Mucosa of descending colon (tissue), 3 donors: Measurements from ENCODE around the gene MARK2. TPM values are rescaled to one million over a fixed set of nuclear protein-coding genes. Genes with fewer than 3 reads are reported as not detected.
A peak's percentile ranks its signal among the peaks of the same experiment; 100 is the strongest.

Experiments used
- ATAC-seq: fragments of 200-7000 bp; cut with Tn5 transposase; one replicate; pipeline ENCODE4 v1.9.1; 2020; ENCODE audit warnings: mild to moderate bottlenecking, moderate library complexity
- DNase-seq, 3 donors: peaks; one replicate each; pipeline ENCODE4 v3.0.0-alpha.2; 2020
- H3K36me3 ChIP-seq: fragments of 200-600 bp; one replicate; pipeline ENCODE4 v1.8.0; 2021; ENCODE audit warnings: low read depth, mild to moderate bottlenecking
- H3K4me1 ChIP-seq: fragments of 200-600 bp; one replicate; pipeline ENCODE4 v1.8.0; 2021; ENCODE audit warnings: low read depth, mild to moderate bottlenecking
- H3K4me3 ChIP-seq: fragments of 200-600 bp; one replicate; pipeline ENCODE4 v1.8.0; 2021; ENCODE audit warnings: mild to moderate bottlenecking
- H3K9me3 ChIP-seq: fragments of 200-600 bp; one replicate; pipeline ENCODE4 v1.8.0; 2021; ENCODE audit warnings: mild to moderate bottlenecking
- intact Hi-C, 2 donors: fragments of 100-400 bp; cut with DNase I in 1 of 2; cut with micrococcal nuclease in 1 of 2; formaldehyde crosslinking; loops; one replicate each; pipeline versions ENCODE4 v1.11.0 to v1.11.1; 2022; cut with DNase I, micrococcal nuclease
- total RNA-seq, 3 donors: library from RNA; stranded (reverse); fragmentation: NEBNext Ultra II Directional in 2 of 3; extraction: Animal tissue kit (Norgen Biotek cat#: 25700) in 2 of 3; gene quantifications; one replicate each; pipeline versions ENCODE4 v1.2.1 to v1.2.4, GENCODE V29; 2021 to 2023
- TF ChIP-seq, protein P1 (sequence below): fragments of 200-600 bp; IDR thresholded peaks from one replicate; pipeline ENCODE4 v1.8.0; 2022; ENCODE audit warnings: antibody characterized with exemption, mild to moderate bottlenecking
- donor health status: DM: no; HTN: no; CAD: no; lungs with moderate emphysema.
- donor health status: DM: no; HTN: no; CAD: no.
- donor health status: DM: no; HTN: yes; CAD: no.

Gene MARK2
- total RNA-seq, 3 donors from 2014 or later = 71.9 to 111 (median 94.5) TPM

DNA sequence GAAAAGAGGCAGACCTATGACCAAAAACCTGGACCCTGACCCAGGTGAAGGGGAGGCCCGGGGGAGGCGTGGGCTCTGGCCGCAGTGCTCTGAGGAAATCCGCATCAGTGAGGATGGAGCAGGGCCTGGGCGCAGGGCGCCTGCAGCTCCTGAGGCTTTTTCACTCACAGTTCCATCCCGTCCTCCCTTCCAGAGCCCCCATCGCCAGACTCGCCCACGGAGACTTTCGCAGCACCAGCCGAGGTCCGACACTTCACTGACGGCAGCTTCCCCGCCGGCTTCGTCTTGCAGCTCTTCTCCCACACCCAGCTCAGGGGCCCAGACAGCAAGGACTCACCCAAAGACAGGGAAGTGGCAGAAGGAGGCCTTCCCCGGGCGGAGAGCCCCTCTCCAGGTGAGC lies 20.3 kb upstream of the MARK2 start:
- TF ChIP-seq, protein P1, sequence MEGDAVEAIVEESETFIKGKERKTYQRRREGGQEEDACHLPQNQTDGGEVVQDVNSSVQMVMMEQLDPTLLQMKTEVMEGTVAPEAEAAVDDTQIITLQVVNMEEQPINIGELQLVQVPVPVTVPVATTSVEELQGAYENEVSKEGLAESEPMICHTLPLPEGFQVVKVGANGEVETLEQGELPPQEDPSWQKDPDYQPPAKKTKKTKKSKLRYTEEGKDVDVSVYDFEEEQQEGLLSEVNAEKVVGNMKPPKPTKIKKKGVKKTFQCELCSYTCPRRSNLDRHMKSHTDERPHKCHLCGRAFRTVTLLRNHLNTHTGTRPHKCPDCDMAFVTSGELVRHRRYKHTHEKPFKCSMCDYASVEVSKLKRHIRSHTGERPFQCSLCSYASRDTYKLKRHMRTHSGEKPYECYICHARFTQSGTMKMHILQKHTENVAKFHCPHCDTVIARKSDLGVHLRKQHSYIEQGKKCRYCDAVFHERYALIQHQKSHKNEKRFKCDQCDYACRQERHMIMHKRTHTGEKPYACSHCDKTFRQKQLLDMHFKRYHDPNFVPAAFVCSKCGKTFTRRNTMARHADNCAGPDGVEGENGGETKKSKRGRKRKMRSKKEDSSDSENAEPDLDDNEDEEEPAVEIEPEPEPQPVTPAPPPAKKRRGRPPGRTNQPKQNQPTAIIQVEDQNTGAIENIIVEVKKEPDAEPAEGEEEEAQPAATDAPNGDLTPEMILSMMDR = no peak
- Histone ChIP-seq H3K4me3 (no peak overlapping the region), H3K4me1 (peaks cover 7% of the 10 kb centered on the region), H3K36me3 (no peaks in the 10 kb centered on the region), H3K9me3 (no peaks in the 10 kb centered on the region)
- ATAC-seq (no peak), DNase-seq (no peak)
- intact Hi-C loops = no loop called here

DNA sequence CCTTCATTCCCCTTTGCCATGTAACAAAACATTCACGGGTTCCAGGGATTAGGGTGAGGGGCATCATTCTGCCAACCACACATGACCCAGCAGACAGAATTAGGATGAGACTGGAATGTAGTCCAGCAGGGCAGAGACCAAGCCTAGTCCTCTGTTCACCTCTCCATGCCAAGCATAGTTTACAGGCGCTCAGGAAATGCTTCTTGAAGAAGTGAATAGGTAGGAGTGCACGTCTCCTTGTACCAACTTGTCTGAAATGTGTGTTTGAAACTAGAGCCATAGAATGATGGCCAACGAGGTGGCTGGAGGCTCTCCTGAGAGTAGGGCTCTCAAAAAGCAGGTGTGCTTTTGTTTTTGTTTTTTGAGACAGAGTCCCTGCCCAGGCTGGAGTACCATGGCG lies 17.5 kb upstream of the MARK2 start:
- no peak overlapping the region for H3K4me3 ChIP-seq
- no peaks in the 10 kb centered on the region for H3K9me3 ChIP-seq
- intact Hi-C loops = no loop called here
- TF ChIP-seq, protein P1 = no peak
- ATAC-seq (no peak), DNase-seq (no peak)
- H3K36me3 ChIP-seq = no peaks in the 10 kb centered on the region
- no peaks in the 10 kb centered on the region for H3K4me1 ChIP-seq

DNA sequence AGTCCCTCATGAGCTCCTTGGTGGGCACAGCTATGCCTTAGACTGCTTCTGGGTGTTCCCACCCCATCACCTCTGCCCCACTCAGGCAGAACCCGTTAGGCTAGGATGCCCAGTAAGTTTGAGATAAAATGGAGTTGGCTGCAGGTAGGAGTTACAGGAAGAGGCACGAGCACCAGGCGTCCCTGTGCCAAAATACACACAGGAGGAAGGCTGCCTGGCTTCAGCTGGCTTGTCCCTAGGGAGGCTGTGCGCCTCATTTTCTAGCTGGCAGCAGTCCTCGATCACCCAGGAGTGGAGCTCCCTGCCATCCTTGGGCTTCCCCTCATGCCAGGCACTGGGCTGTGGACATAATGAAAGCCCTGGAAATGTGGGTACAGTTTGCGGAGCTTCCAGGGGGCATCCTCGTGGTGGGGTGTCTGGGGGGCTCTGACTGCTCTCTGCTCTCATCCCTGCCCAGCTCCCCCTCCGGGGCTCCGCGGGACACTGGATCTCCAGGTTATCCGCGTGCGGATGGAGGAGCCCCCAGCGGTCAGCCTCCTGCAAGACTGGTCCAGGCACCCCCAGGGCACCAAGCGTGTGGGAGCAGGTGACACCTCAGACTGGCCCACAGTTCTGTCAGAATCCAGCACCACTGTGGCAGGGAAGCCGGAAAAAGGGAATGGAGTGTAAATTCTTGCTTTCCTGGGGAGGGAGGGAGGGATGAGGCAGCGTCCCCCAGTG lies 12.3 kb upstream of the MARK2 start:
- Histone ChIP-seq H3K4me3 (no peak overlapping the region), H3K36me3 (no peaks in the 10 kb centered on the region), H3K9me3 (no peaks in the 10 kb centered on the region), H3K4me1 (no peaks in the 10 kb centered on the region)
- no peak for DNase-seq
- TF ChIP-seq, protein P1 = no peak
- ATAC-seq = no peak
- intact Hi-C loops = no loop called here

DNA sequence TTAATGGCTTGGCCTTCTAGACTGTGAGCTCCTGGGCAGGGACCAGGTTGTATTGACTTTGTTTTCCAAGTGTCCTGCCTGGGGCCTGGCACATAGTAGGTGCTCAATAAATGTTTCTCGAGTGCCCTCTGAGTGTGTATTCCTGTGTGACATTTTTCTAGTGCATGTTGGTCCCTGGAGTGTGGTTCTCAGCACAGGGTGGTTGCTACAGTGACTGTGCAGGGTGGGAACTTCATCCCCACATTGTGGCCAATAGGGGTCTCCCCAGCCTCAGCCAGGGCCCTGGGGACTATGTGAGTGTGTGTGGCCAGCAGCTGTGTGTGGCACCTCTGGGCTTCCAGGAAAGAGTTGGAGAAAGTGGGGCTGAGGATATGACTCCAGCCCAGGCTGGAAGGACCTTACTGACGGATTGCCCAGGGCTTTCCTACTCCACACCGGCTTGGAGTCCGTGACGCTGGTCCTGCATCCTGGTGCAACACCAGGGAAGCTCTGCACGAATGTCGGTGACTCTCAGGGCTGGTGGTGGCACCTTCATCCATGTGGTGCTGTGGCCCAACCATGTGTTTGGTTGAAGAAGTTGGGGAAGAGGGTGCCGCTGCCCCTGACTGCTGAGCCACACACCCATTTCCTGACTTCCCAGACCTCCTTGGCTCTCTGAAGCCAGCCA lies 9.0 kb upstream of the MARK2 start:
- TF ChIP-seq, protein P1 = no peak
- no peaks in the 10 kb centered on the region for H3K36me3 ChIP-seq
- intact Hi-C loops = loop anchor here in 1 of 2 donors (10.0 kb wide), 1 partner anchor 325 kb away; no protein-coding TSS in a partner anchor
- no peak overlapping the region for H3K4me3 ChIP-seq
- H3K4me1 ChIP-seq = no peaks in the 10 kb centered on the region
- no peak for DNase-seq
- H3K9me3 ChIP-seq = no peaks in the 10 kb centered on the region
- ATAC-seq = peak; percentile 44

DNA sequence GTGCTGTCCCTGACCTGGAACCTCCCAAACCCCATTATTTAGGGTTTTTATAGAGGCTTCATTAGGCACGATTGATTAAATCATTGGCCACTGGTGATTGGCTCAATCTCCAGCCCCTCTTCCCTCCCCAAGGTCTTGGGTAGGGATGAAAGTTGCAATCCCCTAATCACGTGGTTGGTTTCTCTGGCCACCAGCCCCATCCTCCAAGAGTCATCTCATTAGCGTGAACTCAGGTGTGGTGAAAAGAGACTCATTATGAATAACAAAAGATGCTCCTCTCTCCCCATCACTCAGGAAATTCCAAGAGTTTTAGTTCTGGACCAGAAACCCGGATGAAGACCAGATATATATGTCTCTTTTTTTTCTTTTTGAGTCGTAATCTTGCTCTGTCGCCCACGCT lies 7.6 kb upstream of the MARK2 start:
- ATAC-seq = no peak
- Histone ChIP-seq H3K36me3 (no peaks in the 10 kb centered on the region), H3K9me3 (no peaks in the 10 kb centered on the region), H3K4me3 (no peak overlapping the region), H3K4me1 (no peaks in the 10 kb centered on the region)
- intact Hi-C loops = loop anchor here in 1 of 2 donors (10.0 kb wide), 1 partner anchor 323 kb away; no protein-coding TSS in a partner anchor
- DNase-seq = no peak
- TF ChIP-seq, protein P1 = no peak
